Aorta (tissue), 5 donors: ENCODE results near the gene TMEM212. TPM values are rescaled to one million over a fixed set of nuclear protein-coding genes. Genes with fewer than 3 reads are reported as not detected.

Experiments used
- ATAC-seq: fragments of 200-7000 bp; cut with Tn5 transposase; one replicate; pipeline ENCODE4 v1.9.1; 2022; ENCODE audit warnings: moderate library complexity; ENCODE audit not compliant: low FRiP score
- DNase-seq, 2 donors: peaks; one replicate each; pipeline ENCODE4 v3.0.0-alpha.2; 2020
- H3K27ac ChIP-seq, 2 donors: one replicate each; pipeline ENCODE4 v1.5.1; 2013; ENCODE audit warnings: low read length in 2 of 2, mild to moderate bottlenecking in 2 of 2, moderate library complexity in 2 of 2, control low read depth in 1 of 2, inconsistent platforms in 1 of 2, low read depth in 1 of 2
- H3K27me3 ChIP-seq, 2 donors: one replicate each; pipeline ENCODE4 v1.6.1; 2013; ENCODE audit warnings: control low read depth in 1 of 2, low read length in 1 of 2, mild to moderate bottlenecking in 1 of 2, moderate library complexity in 1 of 2; ENCODE audit not compliant: insufficient read depth in 2 of 2, control insufficient read depth in 1 of 2
- H3K36me3 ChIP-seq, 2 donors: one replicate each; pipeline ENCODE4 v1.6.1; 2013; ENCODE audit warnings: control low read depth in 1 of 2, low read length in 1 of 2, mild to moderate bottlenecking in 1 of 2; ENCODE audit not compliant: insufficient read depth in 2 of 2, control insufficient read depth in 1 of 2
- H3K4me1 ChIP-seq, 2 donors: one replicate each; pipeline ENCODE4 v1.6.1; 2013; ENCODE audit warnings: low read length in 2 of 2, control low read depth in 1 of 2, mild to moderate bottlenecking in 1 of 2, moderate library complexity in 1 of 2; ENCODE audit not compliant: insufficient read depth in 2 of 2, control insufficient read depth in 1 of 2
- H3K4me3 ChIP-seq, 2 donors: one replicate each; pipeline ENCODE4 v1.5.1; 2013; ENCODE audit warnings: low read length in 2 of 2, control low read depth in 1 of 2, mild to moderate bottlenecking in 1 of 2
- H3K9me3 ChIP-seq: one replicate; pipeline ENCODE4 v1.6.1; 2013; ENCODE audit warnings: mild to moderate bottlenecking, low read length; ENCODE audit not compliant: control insufficient read depth
- WGBS, 2 donors: extraction: QIAGEN DNeasy Blood & Tissue Kit; methylation state at CpG; one replicate each; pipeline ENCODE4 v1.1.7; 2013; 5-methylcytosine and 5-hydroxymethylcytosine counted together
- intact Hi-C, 2 donors: fragments of 100-400 bp; cut with DNase I; formaldehyde crosslinking; loops; one replicate each; pipeline versions ENCODE4 v1.14.2 to v1.15.0; 2022
- polyA plus RNA-seq, 2 donors: library from polyadenylated mRNA; stranded (reverse); fragments of 200-250 nt; gene quantifications; one replicate each; pipeline ENCODE4 v1.2.3, GENCODE V29; 2013
- total RNA-seq, 2 donors: library from RNA; stranded (reverse); fragmentation: NEBNext Ultra II Directional; extraction: Animal tissue kit (Norgen Biotek cat#: 25700); gene quantifications; one replicate each; pipeline ENCODE4 v1.2.1, GENCODE V29; 2021
- donor health status: healthy with polysubstance abuse.
- donor health status: Bipolar disorder and iron deficiency.
- donor health status: DM: no; HTN: no; CAD: no.
- donor health status: DM: no; HTN: no; CAD: no.
- donor health status: DM: yes; HTN: yes; CAD: no.

The TMEM212 gene
- total and polyA plus RNA-seq, 4 donors = not detected

GRCh38 chr3:171871392-171872274 lies 28.5 kb downstream of the TMEM212 start:
- ATAC-seq = no peak
- Histone ChIP-seq H3K4me3 (no peak overlapping the region), H3K27ac (no peak overlapping the region), H3K36me3 (no peaks in the 10 kb centered on the region), H3K4me1 (peaks cover 2 to 4% of the 10 kb centered on the region in 2 donors), H3K27me3 (no peaks in the 10 kb centered on the region), H3K9me3 (no peaks in the 10 kb centered on the region)
- DNase-seq = no peak
- intact Hi-C loops = no loop called here
- WGBS, 2 donors = 92 to 93% methylated on average over 8 of the region's 8 CpGs

GRCh38 chr3:171873580-171873979 lies 30.4 kb downstream of the TMEM212 start:
- no peaks in the 10 kb centered on the region for H3K36me3 ChIP-seq
- H3K27me3 ChIP-seq = no peaks in the 10 kb centered on the region
- no peak overlapping the region for H3K4me3 ChIP-seq
- H3K9me3 ChIP-seq = no peaks in the 10 kb centered on the region
- DNase-seq = no peak
- 53 to 55% methylated on average over 1 of the region's 1 CpG for WGBS, 2 donors
- no peak overlapping the region for H3K27ac ChIP-seq
- peaks cover 2 to 4% of the 10 kb centered on the region in 2 donors for H3K4me1 ChIP-seq
- intact Hi-C loops = no loop called here
- ATAC-seq = no peak

DNA sequence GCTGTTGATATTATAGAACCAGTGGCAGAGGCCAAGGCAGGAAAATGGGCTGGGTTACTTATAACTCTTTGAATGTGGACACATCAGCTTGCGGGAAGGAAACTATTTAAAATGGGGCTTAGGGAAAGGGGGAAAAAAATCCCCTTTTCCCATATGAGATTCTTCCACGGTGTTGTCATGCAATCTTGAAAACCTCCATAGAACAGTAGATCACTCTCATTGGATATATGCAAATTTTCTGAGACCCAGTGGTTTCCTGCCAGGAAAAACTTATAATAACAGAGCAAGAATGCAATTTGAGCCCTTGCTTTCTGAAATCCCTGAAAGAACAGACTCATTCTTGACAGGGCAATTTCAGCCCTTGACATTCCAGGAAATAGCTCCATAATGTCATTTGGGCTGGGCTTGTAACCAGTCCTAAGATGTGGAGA lies 31.1 kb downstream of the TMEM212 start:
- intact Hi-C loops = no loop called here
- Histone ChIP-seq H3K36me3 (no peaks in the 10 kb centered on the region), H3K9me3 (no peaks in the 10 kb centered on the region), H3K27ac (peak overlapping the region in 1 of 2 donors; percentile 75), H3K27me3 (no peaks in the 10 kb centered on the region), H3K4me1 (peaks cover 2 to 7% of the 10 kb centered on the region in 2 donors), H3K4me3 (no peak overlapping the region)
- DNase-seq (peak in 1 of 2 donors; percentile 48), ATAC-seq (peak; percentile 67)
- WGBS, 2 donors = 0 to 2% methylated on average over 2 of the region's 2 CpGs

GRCh38 chr3:171874879-171875278 lies 31.7 kb downstream of the TMEM212 start:
- H3K27ac ChIP-seq = peak overlapping the region in 1 of 2 donors; percentile 78
- H3K9me3 ChIP-seq = no peaks in the 10 kb centered on the region
- no peaks in the 10 kb centered on the region for H3K27me3 ChIP-seq
- H3K4me1 ChIP-seq = peaks cover 2 to 8% of the 10 kb centered on the region in 2 donors
- intact Hi-C loops = no loop called here
- 62 to 64% methylated on average over 4 of the region's 4 CpGs for WGBS, 2 donors
- H3K36me3 ChIP-seq = no peaks in the 10 kb centered on the region
- ATAC-seq = no peak
- H3K4me3 ChIP-seq = no peak overlapping the region
- no peak for DNase-seq

- intact Hi-C loops = no loop called here
- Histone ChIP-seq H3K4me1 (peaks cover 2 to 8% of the 10 kb centered on the region in 2 donors), H3K36me3 (no peaks in the 10 kb centered on the region), H3K27ac (peak overlapping the region; percentile 61 to 86), H3K9me3 (no peaks in the 10 kb centered on the region), H3K4me3 (no peak overlapping the region), H3K27me3 (no peaks in the 10 kb centered on the region)
- 16 to 17% methylated on average over 4 of the region's 4 CpGs for WGBS, 2 donors
- peak; percentile 13 for ATAC-seq
- DNase-seq = no peak
These were observed 32.8 kb downstream of the TMEM212 start for GRCh38 chr3:171875923-171876412.

DNA sequence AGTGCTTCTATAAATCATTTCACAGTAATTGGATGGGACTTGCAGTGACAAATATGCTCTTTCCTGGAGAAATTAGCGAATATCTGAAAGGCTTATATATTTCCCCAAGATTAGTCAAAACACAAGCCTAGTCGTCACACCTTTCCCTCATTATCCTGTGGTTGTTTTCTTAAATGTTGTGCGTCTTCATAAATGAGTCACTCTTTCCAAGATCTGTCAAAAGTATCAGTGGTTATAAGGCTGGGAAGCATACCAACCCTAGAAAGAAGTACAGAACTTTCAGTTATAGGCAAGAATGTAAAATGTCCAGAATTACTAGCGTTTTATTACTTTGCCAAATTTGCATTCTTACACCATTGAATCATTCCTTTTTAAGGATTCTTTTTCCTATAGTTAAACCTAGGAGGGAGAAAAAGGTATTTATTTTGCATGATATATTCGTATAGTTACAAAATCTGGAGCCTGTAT lies 33.6 kb downstream of the TMEM212 start:
- no peak for ATAC-seq
- Histone ChIP-seq H3K4me3 (no peak overlapping the region), H3K27ac (peak overlapping the region in 1 of 2 donors; percentile 10), H3K27me3 (no peaks in the 10 kb centered on the region), H3K9me3 (no peaks in the 10 kb centered on the region), H3K36me3 (no peaks in the 10 kb centered on the region), H3K4me1 (peaks cover 2 to 8% of the 10 kb centered on the region in 2 donors)
- 4 to 6% methylated on average over 5 of the region's 5 CpGs for WGBS, 2 donors
- intact Hi-C loops = no loop called here
- DNase-seq = no peak

DNA sequence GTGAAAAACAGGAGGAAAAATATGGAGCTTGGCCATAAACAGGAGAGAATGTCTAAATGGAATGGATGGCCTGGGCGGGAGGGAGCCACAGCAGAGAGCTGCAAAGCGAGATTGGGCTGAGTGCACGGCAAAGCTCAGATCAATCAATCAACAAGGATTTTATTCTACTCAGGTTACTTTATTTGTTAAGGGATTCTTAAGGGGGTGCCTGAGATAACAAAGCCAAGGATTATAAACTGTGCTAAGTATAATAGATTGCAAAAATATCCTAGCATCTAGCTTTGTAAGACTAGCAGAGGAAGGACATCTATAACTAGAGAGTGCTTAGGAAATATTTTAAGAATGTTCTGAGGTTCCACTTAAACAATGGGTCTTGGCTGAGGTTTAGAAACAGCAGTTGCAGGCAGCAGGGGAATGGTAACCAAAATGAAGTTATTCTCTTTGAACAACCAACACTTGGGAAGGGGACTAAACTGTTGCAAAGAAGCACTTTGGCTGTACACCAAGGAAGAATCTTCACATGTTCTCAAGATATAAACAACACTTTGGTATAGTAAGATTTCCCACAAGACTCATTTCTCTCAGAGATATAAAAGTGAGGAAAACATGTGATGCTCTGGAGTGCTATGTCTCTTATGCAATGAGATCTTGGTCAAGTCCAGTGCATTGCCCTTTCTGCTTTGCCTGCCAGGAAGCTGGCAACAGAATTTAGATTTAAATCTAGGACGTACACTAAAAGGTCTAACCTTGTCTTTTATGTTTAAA lies 35.5 kb downstream of the TMEM212 start:
- H3K27ac ChIP-seq = no peak overlapping the region
- no peaks in the 10 kb centered on the region for H3K27me3 ChIP-seq
- no peaks in the 10 kb centered on the region for H3K9me3 ChIP-seq
- WGBS, 2 donors = 30 to 40% methylated on average over 4 of the region's 4 CpGs
- ATAC-seq (no peak), DNase-seq (no peak)
- H3K4me3 ChIP-seq = no peak overlapping the region
- no peaks in the 10 kb centered on the region for H3K36me3 ChIP-seq
- intact Hi-C loops = no loop called here
- H3K4me1 ChIP-seq = peaks cover 2 to 8% of the 10 kb centered on the region in 2 donors

DNA sequence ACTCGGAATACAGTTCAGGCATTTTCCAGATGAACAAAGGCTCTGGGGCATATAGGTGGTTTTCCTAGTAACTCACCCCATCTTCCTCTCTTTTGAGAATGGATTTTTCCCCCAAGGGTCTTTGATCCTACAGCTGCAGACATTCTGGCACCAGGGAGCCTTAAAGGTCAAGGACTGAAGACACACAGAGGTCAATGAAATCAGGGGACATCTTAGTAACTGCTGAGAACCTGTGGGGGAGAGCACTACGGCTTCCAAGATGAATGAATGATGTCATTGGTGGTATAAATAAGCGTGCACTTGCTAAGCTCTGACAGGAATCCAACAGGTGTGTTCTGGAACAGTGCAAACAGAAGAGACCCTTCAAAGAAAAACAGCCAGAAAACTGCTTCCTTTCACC lies 36.3 kb downstream of the TMEM212 start:
- Histone ChIP-seq H3K4me1 (peaks cover 0 to 8% of the 10 kb centered on the region in 2 donors), H3K27me3 (no peaks in the 10 kb centered on the region), H3K9me3 (no peaks in the 10 kb centered on the region), H3K4me3 (no peak overlapping the region), H3K36me3 (no peaks in the 10 kb centered on the region), H3K27ac (no peak overlapping the region)
- WGBS, 2 donors = 93 to 100% methylated on average over 3 of the region's 3 CpGs
- intact Hi-C loops = no loop called here
- ATAC-seq = no peak
- DNase-seq = no peak
